ENCODE results near the gene CCDC15.

Gene CCDC15

GRCh38 chr11:125069008-125069407 is 115.0 kb downstream of the CCDC15 start:
- no peak overlapping the region for H3K27ac ChIP-seq (ENCODE audit: low read length)
- H3K4me3 ChIP-seq (ENCODE audit: low read length): no peak overlapping the region
- WGBS (ENCODE audit: insufficient coverage, insufficient read length): no CpG with 5 or more reads among the region's 4 CpGs
- no peaks in the 10 kb centered on the region for H3K9me3 ChIP-seq (ENCODE audit: control insufficient read depth, insufficient read depth, low read length)
- no peaks in the 10 kb centered on the region for H3K36me3 ChIP-seq (ENCODE audit: control insufficient read depth, insufficient read depth, low read length)
- no peak for DNase-seq (ENCODE audit: low read depth, low spot score)
- no peaks in the 10 kb centered on the region; the same call in 1 of the 2 replicates for H3K27me3 ChIP-seq (ENCODE audit: control insufficient read depth, insufficient read depth, low read length)
- no peaks in the 10 kb centered on the region for H3K4me1 ChIP-seq (ENCODE audit: control insufficient read depth, insufficient read depth, low read length)

GRCh38 chr11:125069796-125070195 is 115.8 kb downstream of the CCDC15 start:
- Histone ChIP-seq H3K27ac (ENCODE audit: low read length) (no peak overlapping the region), H3K4me3 (ENCODE audit: low read length) (no peak overlapping the region), H3K4me1 (ENCODE audit: control insufficient read depth, insufficient read depth, low read length) (no peaks in the 10 kb centered on the region), H3K9me3 (ENCODE audit: control insufficient read depth, insufficient read depth, low read length) (no peaks in the 10 kb centered on the region), H3K27me3 (ENCODE audit: control insufficient read depth, insufficient read depth, low read length) (no peaks in the 10 kb centered on the region), H3K36me3 (ENCODE audit: control insufficient read depth, insufficient read depth, low read length) (no peaks in the 10 kb centered on the region)
- no peak for DNase-seq (ENCODE audit: low read depth, low spot score)
- WGBS (ENCODE audit: insufficient coverage, insufficient read length): no CpG with 5 or more reads among the region's 5 CpGs

- Histone ChIP-seq H3K27me3 (ENCODE audit: control insufficient read depth, insufficient read depth, low read length) (no peaks in the 10 kb centered on the region), H3K4me1 (ENCODE audit: control insufficient read depth, insufficient read depth, low read length) (no peaks in the 10 kb centered on the region), H3K9me3 (ENCODE audit: control insufficient read depth, insufficient read depth, low read length) (no peaks in the 10 kb centered on the region), H3K4me3 (ENCODE audit: low read length) (no peak overlapping the region), H3K36me3 (ENCODE audit: control insufficient read depth, insufficient read depth, low read length) (no peaks in the 10 kb centered on the region), H3K27ac (ENCODE audit: low read length) (no peak overlapping the region)
- WGBS (ENCODE audit: insufficient coverage, insufficient read length): no CpG with 5 or more reads among the region's 7 CpGs
- no peak for DNase-seq (ENCODE audit: low read depth, low spot score)
These were observed 116.8 kb downstream of the CCDC15 start for GRCh38 chr11:125070699-125071254.

GRCh38 chr11:125071435-125071834 is 117.4 kb downstream of the CCDC15 start:
- no peaks in the 10 kb centered on the region for H3K9me3 ChIP-seq (ENCODE audit: control insufficient read depth, insufficient read depth, low read length)
- no peak overlapping the region for H3K27ac ChIP-seq (ENCODE audit: low read length)
- DNase-seq (ENCODE audit: low read depth, low spot score): no peak
- H3K4me1 ChIP-seq (ENCODE audit: control insufficient read depth, insufficient read depth, low read length): no peaks in the 10 kb centered on the region
- no peaks in the 10 kb centered on the region for H3K27me3 ChIP-seq (ENCODE audit: control insufficient read depth, insufficient read depth, low read length)
- no peaks in the 10 kb centered on the region for H3K36me3 ChIP-seq (ENCODE audit: control insufficient read depth, insufficient read depth, low read length)
- no peak overlapping the region for H3K4me3 ChIP-seq (ENCODE audit: low read length)
- no CpG with 5 or more reads among the region's 5 CpGs for WGBS (ENCODE audit: insufficient coverage, insufficient read length)

GRCh38 chr11:125071846-125072217 is 117.8 kb downstream of the CCDC15 start:
- Histone ChIP-seq H3K9me3 (ENCODE audit: control insufficient read depth, insufficient read depth, low read length) (no peaks in the 10 kb centered on the region), H3K36me3 (ENCODE audit: control insufficient read depth, insufficient read depth, low read length) (no peaks in the 10 kb centered on the region), H3K4me3 (ENCODE audit: low read length) (no peak overlapping the region), H3K4me1 (ENCODE audit: control insufficient read depth, insufficient read depth, low read length) (no peaks in the 10 kb centered on the region), H3K27ac (ENCODE audit: low read length) (no peak overlapping the region), H3K27me3 (ENCODE audit: control insufficient read depth, insufficient read depth, low read length) (no peaks in the 10 kb centered on the region)
- no peak for DNase-seq (ENCODE audit: low read depth, low spot score)
- WGBS (ENCODE audit: insufficient coverage, insufficient read length): no CpG with 5 or more reads among the region's 6 CpGs

GRCh38 chr11:125072218-125072960 is 118.4 kb downstream of the CCDC15 start:
- Histone ChIP-seq H3K4me1 (ENCODE audit: control insufficient read depth, insufficient read depth, low read length) (no peaks in the 10 kb centered on the region), H3K27ac (ENCODE audit: low read length) (no peak overlapping the region), H3K4me3 (ENCODE audit: low read length) (no peak overlapping the region), H3K36me3 (ENCODE audit: control insufficient read depth, insufficient read depth, low read length) (no peaks in the 10 kb centered on the region), H3K27me3 (ENCODE audit: control insufficient read depth, insufficient read depth, low read length) (no peaks in the 10 kb centered on the region), H3K9me3 (ENCODE audit: control insufficient read depth, insufficient read depth, low read length) (no peaks in the 10 kb centered on the region)
- no CpG with 5 or more reads among the region's 12 CpGs for WGBS (ENCODE audit: insufficient coverage, insufficient read length)
- no peak for DNase-seq (ENCODE audit: low read depth, low spot score)

GRCh38 chr11:125072961-125073590 is 119.1 kb downstream of the CCDC15 start:
- H3K36me3 ChIP-seq (ENCODE audit: control insufficient read depth, insufficient read depth, low read length): no peaks in the 10 kb centered on the region
- no peaks in the 10 kb centered on the region for H3K27me3 ChIP-seq (ENCODE audit: control insufficient read depth, insufficient read depth, low read length)
- no peak for DNase-seq (ENCODE audit: low read depth, low spot score)
- no peak overlapping the region for H3K27ac ChIP-seq (ENCODE audit: low read length)
- no CpG with 5 or more reads among the region's 12 CpGs for WGBS (ENCODE audit: insufficient coverage, insufficient read length)
- H3K4me1 ChIP-seq (ENCODE audit: control insufficient read depth, insufficient read depth, low read length): no peaks in the 10 kb centered on the region
- no peak overlapping the region for H3K4me3 ChIP-seq (ENCODE audit: low read length)
- no peaks in the 10 kb centered on the region for H3K9me3 ChIP-seq (ENCODE audit: control insufficient read depth, insufficient read depth, low read length)

- no CpG with 5 or more reads among the region's 19 CpGs for WGBS (ENCODE audit: insufficient coverage, insufficient read length)
- no peaks in the 10 kb centered on the region for H3K4me1 ChIP-seq (ENCODE audit: control insufficient read depth, insufficient read depth, low read length)
These were observed 119.8 kb downstream of the CCDC15 start for GRCh38 chr11:125073616-125074483.

GRCh38 chr11:125074511-125075241 is 120.7 kb downstream of the CCDC15 start:
- H3K27me3 ChIP-seq (ENCODE audit: control insufficient read depth, insufficient read depth, low read length): no peaks in the 10 kb centered on the region
- no peak overlapping the region for H3K4me3 ChIP-seq (ENCODE audit: low read length)
- no peaks in the 10 kb centered on the region for H3K4me1 ChIP-seq (ENCODE audit: control insufficient read depth, insufficient read depth, low read length)
- DNase-seq (ENCODE audit: low read depth, low spot score): no peak
- H3K9me3 ChIP-seq (ENCODE audit: control insufficient read depth, insufficient read depth, low read length): no peaks in the 10 kb centered on the region
- H3K36me3 ChIP-seq (ENCODE audit: control insufficient read depth, insufficient read depth, low read length): no peaks in the 10 kb centered on the region
- H3K27ac ChIP-seq (ENCODE audit: low read length): no peak overlapping the region
- no CpG with 5 or more reads among the region's 11 CpGs for WGBS (ENCODE audit: insufficient coverage, insufficient read length)

More at GRCh38 chr11:125073616-125074483, 119.8 kb downstream of the CCDC15 start:
- Histone ChIP-seq H3K4me3 (ENCODE audit: low read length) (no peak overlapping the region), H3K9me3 (ENCODE audit: control insufficient read depth, insufficient read depth, low read length) (no peaks in the 10 kb centered on the region), H3K27me3 (ENCODE audit: control insufficient read depth, insufficient read depth, low read length) (no peaks in the 10 kb centered on the region), H3K27ac (ENCODE audit: low read length) (no peak overlapping the region), H3K36me3 (ENCODE audit: control insufficient read depth, insufficient read depth, low read length) (no peaks in the 10 kb centered on the region)
- no peak for DNase-seq (ENCODE audit: low read depth, low spot score)

GRCh38 chr11:125075242-125075625 is 121.2 kb downstream of the CCDC15 start:
- H3K9me3 ChIP-seq (ENCODE audit: control insufficient read depth, insufficient read depth, low read length): no peaks in the 10 kb centered on the region
- H3K4me1 ChIP-seq (ENCODE audit: control insufficient read depth, insufficient read depth, low read length): no peaks in the 10 kb centered on the region
- no peak overlapping the region for H3K27ac ChIP-seq (ENCODE audit: low read length)
- H3K36me3 ChIP-seq (ENCODE audit: control insufficient read depth, insufficient read depth, low read length): no peaks in the 10 kb centered on the region
- no CpG with 5 or more reads among the region's 7 CpGs for WGBS (ENCODE audit: insufficient coverage, insufficient read length)
- no peak overlapping the region for H3K4me3 ChIP-seq (ENCODE audit: low read length)
- H3K27me3 ChIP-seq (ENCODE audit: control insufficient read depth, insufficient read depth, low read length): no peaks in the 10 kb centered on the region
- DNase-seq (ENCODE audit: low read depth, low spot score): no peak
